H9 (cell line): ENCODE results near the gene ADAMTSL2. TPM values are rescaled to one million over a fixed set of nuclear protein-coding genes. Genes with fewer than 3 reads are reported as not detected.

Experiments used
- DNase-seq: peaks from one replicate; pipeline ENCODE4 v3.0.0-alpha.2; 2017
- H2AFZ ChIP-seq: one replicate; pipeline ENCODE4 v1.6.1; 2013; ENCODE audit warnings: mild to moderate bottlenecking, low read length, control low read depth, moderate library complexity
- H2AK5ac ChIP-seq: 2 replicates; pipeline ENCODE4 v1.6.1; 2013; ENCODE audit warnings: low read length, control low read depth, mixed read lengths; ENCODE audit not compliant: insufficient read length
- H2BK120ac ChIP-seq: one replicate; pipeline ENCODE4 v1.6.1; 2013; ENCODE audit warnings: low read depth, mild to moderate bottlenecking, low read length, control low read depth, inconsistent platforms; ENCODE audit not compliant: poor library complexity, severe bottlenecking
- H2BK12ac ChIP-seq: 2 replicates; pipeline ENCODE4 v1.6.1; 2013; ENCODE audit warnings: low read length, control low read depth, mixed read lengths, low read depth; ENCODE audit not compliant: insufficient read length
- H2BK15ac ChIP-seq: 2 replicates; pipeline ENCODE4 v1.6.1; 2013; ENCODE audit warnings: low read depth, low read length, control low read depth
- H2BK20ac ChIP-seq: one replicate; pipeline ENCODE4 v1.6.1; 2013; ENCODE audit warnings: low read depth, mild to moderate bottlenecking, low read length, control low read depth, inconsistent platforms; ENCODE audit not compliant: poor library complexity, severe bottlenecking
- H2BK5ac ChIP-seq: 2 replicates; pipeline ENCODE4 v1.6.1; 2013; ENCODE audit warnings: low read length, control low read depth, mixed read lengths; ENCODE audit not compliant: insufficient read length
- H3K14ac ChIP-seq: 2 replicates; pipeline ENCODE4 v1.6.1; 2013; ENCODE audit warnings: low read length, control low read depth; ENCODE audit not compliant: insufficient read depth
- H3K18ac ChIP-seq: 2 replicates; pipeline ENCODE4 v1.6.1; 2013; ENCODE audit warnings: low read depth, mild to moderate bottlenecking, mixed read lengths, low read length, control low read depth; ENCODE audit not compliant: insufficient read length
- H3K23ac ChIP-seq: 2 replicates; pipeline ENCODE4 v1.6.1; 2013; ENCODE audit warnings: low read length, control low read depth, mixed read lengths, low read depth; ENCODE audit not compliant: insufficient read length
- H3K23me2 ChIP-seq: 2 replicates; pipeline ENCODE4 v1.6.1; 2013; ENCODE audit warnings: low read depth, mild to moderate bottlenecking, mixed read lengths, low read length, control low read depth; ENCODE audit not compliant: insufficient read length, poor library complexity, severe bottlenecking
- H3K27ac ChIP-seq: 2 replicates; pipeline ENCODE4 v1.5.1; 2013; ENCODE audit warnings: low read length, control low read depth, mixed read lengths, low read depth; ENCODE audit not compliant: insufficient read length
- H3K27me3 ChIP-seq: 2 replicates; pipeline ENCODE4 v1.6.1; 2013; ENCODE audit warnings: low read length, control low read depth, inconsistent platforms; ENCODE audit not compliant: insufficient read depth
- H3K4ac ChIP-seq: 2 replicates; pipeline ENCODE4 v1.6.1; 2013; ENCODE audit warnings: low read depth, mild to moderate bottlenecking, control low read depth, inconsistent platforms, low read length, moderate library complexity
- H3K4me1 ChIP-seq: 2 replicates; pipeline ENCODE4 v1.6.1; 2013; ENCODE audit warnings: low read length, control low read depth, inconsistent platforms; ENCODE audit not compliant: insufficient read depth
- H3K4me2 ChIP-seq: 2 replicates; pipeline ENCODE4 v1.6.1; 2013; ENCODE audit warnings: low read length, control low read depth, mixed read lengths; ENCODE audit not compliant: insufficient read length, insufficient read depth
- H3K56ac ChIP-seq: 2 replicates; pipeline ENCODE4 v1.6.1; 2013; ENCODE audit warnings: low read depth, mild to moderate bottlenecking, mixed read lengths, low read length, control low read depth; ENCODE audit not compliant: insufficient read length
- H3K79me1 ChIP-seq: 2 replicates; pipeline ENCODE4 v1.6.1; 2013; ENCODE audit warnings: low read depth, mild to moderate bottlenecking, moderate library complexity, low read length, control low read depth, inconsistent platforms; ENCODE audit not compliant: insufficient read depth, poor library complexity, severe bottlenecking
- H3K79me2 ChIP-seq: 2 replicates; pipeline ENCODE4 v1.6.1; 2013; ENCODE audit warnings: low read length, control low read depth, inconsistent platforms; ENCODE audit not compliant: insufficient read depth
- H3K9ac ChIP-seq: 2 replicates; pipeline ENCODE4 v1.6.1; 2013; ENCODE audit warnings: low read length, control low read depth, mixed read lengths; ENCODE audit not compliant: insufficient read length; ENCODE audit errors: extremely low read depth
- H3K9me3 ChIP-seq: one replicate; pipeline ENCODE4 v1.6.1; 2013; ENCODE audit warnings: low read depth, low read length, inconsistent platforms; ENCODE audit not compliant: control insufficient read depth
- H3T11ph ChIP-seq: one replicate; pipeline ENCODE4 v1.6.1; 2013; ENCODE audit warnings: mild to moderate bottlenecking, low read length, control low read depth, inconsistent platforms
- H4K20me1 ChIP-seq: one replicate; pipeline ENCODE4 v1.6.1; 2013; ENCODE audit not compliant: control insufficient read depth, insufficient read length, insufficient read depth
- H4K5ac ChIP-seq: 2 replicates; pipeline ENCODE4 v1.6.1; 2013; ENCODE audit warnings: low read depth, mild to moderate bottlenecking, mixed read lengths, low read length, control low read depth; ENCODE audit not compliant: insufficient read length
- H4K8ac ChIP-seq: replicated peaks from 2 replicates; pipeline ENCODE4 v1.6.1; 2013; ENCODE audit warnings: low read length, control low read depth, mixed read lengths, low read depth; ENCODE audit not compliant: insufficient read length
- H4K91ac ChIP-seq: 2 replicates; pipeline ENCODE4 v1.6.1; 2013; ENCODE audit warnings: low read depth, mild to moderate bottlenecking, moderate library complexity, mixed read lengths, low read length, control low read depth; ENCODE audit not compliant: insufficient read length
- H3K27ac Mint-ChIP-seq, 3 experiments: 2 replicates in 2 of 3; 3 replicates in 1 of 3; pipeline ENCODE4 v1.8.0; 2020 to 2021; ENCODE audit warnings: mixed read lengths in 3 of 3, mild to moderate bottlenecking in 1 of 3, moderate library complexity in 1 of 3
- H3K27me3 Mint-ChIP-seq: 2 replicates; pipeline ENCODE4 v1.8.0; 2021; ENCODE audit warnings: low read depth, mild to moderate bottlenecking, moderate library complexity, mixed read lengths
- H3K36me3 Mint-ChIP-seq, 3 experiments: 2 replicates in 2 of 3; 3 replicates in 1 of 3; pipeline ENCODE4 v1.8.0; 2020 to 2021; ENCODE audit warnings: low read depth in 3 of 3, mixed read lengths in 3 of 3; ENCODE audit not compliant: insufficient read depth in 1 of 3
- H3K4me1 Mint-ChIP-seq, 2 experiments: 2 replicates each; pipeline ENCODE4 v1.8.0; 2020; ENCODE audit warnings: mixed read lengths in 2 of 2
- H3K4me3 Mint-ChIP-seq, 2 experiments: 2 replicates in 1 of 2; 3 replicates in 1 of 2; pipeline ENCODE4 v1.8.0; 2020 to 2021; ENCODE audit warnings: mild to moderate bottlenecking in 2 of 2, mixed read lengths in 2 of 2, moderate library complexity in 1 of 2
- H3K9me3 Mint-ChIP-seq, 2 experiments: 2 replicates in 1 of 2; 3 replicates in 1 of 2; pipeline ENCODE4 v1.8.0; 2020; ENCODE audit warnings: mild to moderate bottlenecking in 2 of 2, mixed read lengths in 2 of 2, moderate library complexity in 1 of 2
- WGBS: extraction: QIAGEN DNeasy Blood & Tissue Kit; methylation state at CpG from one replicate; pipeline ENCODE4 v1.1.7; 2013; ENCODE audit warnings: missing lambda C conversion rate, low lambda C conversion rate, mixed read lengths; ENCODE audit not compliant: insufficient read length; ENCODE audit errors: extremely low coverage; 5-methylcytosine and 5-hydroxymethylcytosine counted together
- total RNA-seq: library from RNA; stranded (reverse); gene quantifications from 2 replicates; pipeline ENCODE4 v1.2.1, GENCODE V29; 2021
- TF ChIP-seq, protein P1 (sequence below): fragments of 200-600 bp; sonication (generic); conservative IDR thresholded peaks from 3 replicates; pipeline ENCODE4 v1.8.0; 2021; ENCODE audit warnings: antibody characterized with exemption, mild to moderate bottlenecking

ADAMTSL2 gene
- total RNA-seq, 1 experiment from 2014 or later, result 0.61 TPM

GRCh38 chr9:133512253-133513213, 22.0 kb upstream of the ADAMTSL2 start:
- H3K23me2 ChIP-seq, result no peaks in the 10 kb centered on the region
- no peak for DNase-seq
- H2BK120ac ChIP-seq, result no peak overlapping the region
- no peak overlapping the region for H2AFZ ChIP-seq
- peak overlapping the region; percentile 0 for H3K18ac ChIP-seq
- no peak overlapping the region for H3K23ac ChIP-seq
- H3K27me3 Mint-ChIP-seq, result peaks cover 20% of the 10 kb centered on the region
- no peak overlapping the region; the same call in 1 of the 2 replicates for H3K14ac ChIP-seq
- peaks cover 3% of the 10 kb centered on the region for H4K20me1 ChIP-seq
- no peaks in the 10 kb centered on the region for H3K9me3 ChIP-seq
- no peaks in the 10 kb centered on the region for H3K9me3 Mint-ChIP-seq
- no peaks in the 10 kb centered on the region for H3K79me2 ChIP-seq
- no peaks in the 10 kb centered on the region for H3K79me1 ChIP-seq
- TF ChIP-seq, protein P1, sequence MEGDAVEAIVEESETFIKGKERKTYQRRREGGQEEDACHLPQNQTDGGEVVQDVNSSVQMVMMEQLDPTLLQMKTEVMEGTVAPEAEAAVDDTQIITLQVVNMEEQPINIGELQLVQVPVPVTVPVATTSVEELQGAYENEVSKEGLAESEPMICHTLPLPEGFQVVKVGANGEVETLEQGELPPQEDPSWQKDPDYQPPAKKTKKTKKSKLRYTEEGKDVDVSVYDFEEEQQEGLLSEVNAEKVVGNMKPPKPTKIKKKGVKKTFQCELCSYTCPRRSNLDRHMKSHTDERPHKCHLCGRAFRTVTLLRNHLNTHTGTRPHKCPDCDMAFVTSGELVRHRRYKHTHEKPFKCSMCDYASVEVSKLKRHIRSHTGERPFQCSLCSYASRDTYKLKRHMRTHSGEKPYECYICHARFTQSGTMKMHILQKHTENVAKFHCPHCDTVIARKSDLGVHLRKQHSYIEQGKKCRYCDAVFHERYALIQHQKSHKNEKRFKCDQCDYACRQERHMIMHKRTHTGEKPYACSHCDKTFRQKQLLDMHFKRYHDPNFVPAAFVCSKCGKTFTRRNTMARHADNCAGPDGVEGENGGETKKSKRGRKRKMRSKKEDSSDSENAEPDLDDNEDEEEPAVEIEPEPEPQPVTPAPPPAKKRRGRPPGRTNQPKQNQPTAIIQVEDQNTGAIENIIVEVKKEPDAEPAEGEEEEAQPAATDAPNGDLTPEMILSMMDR, result no peak
- H3K4ac ChIP-seq, result no peak overlapping the region
- WGBS, result no CpG with 5 or more reads among the region's 19 CpGs
- no peak overlapping the region for H3K9ac ChIP-seq
- no peak overlapping the region for H3T11ph ChIP-seq
- no peak overlapping the region for H3K56ac ChIP-seq
- no peak overlapping the region for H4K5ac ChIP-seq
- no peak overlapping the region for H2BK20ac ChIP-seq
- no peak overlapping the region for H2BK12ac ChIP-seq
- H3K4me3 Mint-ChIP-seq, result no peak overlapping the region
- H3K4me1 Mint-ChIP-seq, result peaks cover 8 to 17% of the 10 kb centered on the region in 2 experiments
- no peak overlapping the region for H2BK5ac ChIP-seq
- H2AK5ac ChIP-seq, result no peak overlapping the region
- no peak overlapping the region for H2BK15ac ChIP-seq
- peak overlapping the region; percentile 25 for H4K8ac ChIP-seq
- no peak overlapping the region for H4K91ac ChIP-seq
- no peak overlapping the region for H3K4me2 ChIP-seq
- H3K4me1 ChIP-seq, result peaks cover 2% of the 10 kb centered on the region; the same call in 1 of the 2 replicates
- no peak overlapping the region for H3K27ac Mint-ChIP-seq
- no peak overlapping the region for H3K27ac ChIP-seq
- H3K27me3 ChIP-seq, result no peaks in the 10 kb centered on the region
- no peaks in the 10 kb centered on the region for H3K36me3 Mint-ChIP-seq
